Spleen (tissue), 7 donors: ENCODE data around the gene TRMT1.

Experiments
- POLR2AphosphoS5 ChIP-seq, 3 donors: sonication (generic); formaldehyde crosslinking; IDR thresholded peaks; one replicate each; pipeline ENCODE4 v1.5.1; 2017; ENCODE audit warnings: antibody characterized with exemption in 3 of 3
- TF ChIP-seq, protein P1 (sequence below), 11 experiments: fragments of 200-600 bp in 7 of 11; fragments of 450-650 bp in 4 of 11; sonication (generic) in 4 of 11; IDR thresholded peaks in 8 of 11; conservative IDR thresholded peaks in 3 of 11; 1 replicate in 7 of 11; 2 replicates in 4 of 11; pipeline versions ENCODE4 v1.4.0 to v1.8.0; 2016 to 2021; ENCODE audit warnings: antibody characterized with exemption in 11 of 11, inconsistent platforms in 4 of 11, mild to moderate bottlenecking in 1 of 11
- donor health status: DM: no; HTN: no; CAD: no; lungs with moderate emphysema.
- donor health status: DM: no; HTN: no; CAD: no.
- donor health status: DM: no; HTN: no; CAD: no.

DNA sequence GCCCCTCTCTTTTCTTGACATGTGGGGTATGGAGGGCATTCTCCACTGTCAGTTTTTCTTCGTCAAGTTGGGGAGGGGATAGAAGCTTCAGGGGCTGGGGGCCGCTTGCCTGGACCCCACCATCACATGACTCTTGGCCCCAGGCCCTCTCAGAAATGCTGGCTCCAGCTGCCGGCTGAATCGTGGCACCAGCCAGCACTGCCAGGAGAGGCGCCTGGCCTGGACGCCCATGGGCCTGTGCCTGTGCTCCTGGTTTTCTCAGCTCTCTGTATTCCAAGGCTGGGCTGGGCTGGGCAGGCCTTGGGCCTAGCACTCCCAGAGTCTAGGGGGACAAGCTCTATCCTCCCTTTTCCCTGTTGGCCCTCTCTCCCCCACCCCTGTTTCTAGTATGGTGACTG lies 52.4 kb downstream of the TRMT1 start:
- TF ChIP-seq POLR2AphosphoS5 (IDR thresholded peaks at IDR 0.05), result no peak
- TF ChIP-seq, protein P1, sequence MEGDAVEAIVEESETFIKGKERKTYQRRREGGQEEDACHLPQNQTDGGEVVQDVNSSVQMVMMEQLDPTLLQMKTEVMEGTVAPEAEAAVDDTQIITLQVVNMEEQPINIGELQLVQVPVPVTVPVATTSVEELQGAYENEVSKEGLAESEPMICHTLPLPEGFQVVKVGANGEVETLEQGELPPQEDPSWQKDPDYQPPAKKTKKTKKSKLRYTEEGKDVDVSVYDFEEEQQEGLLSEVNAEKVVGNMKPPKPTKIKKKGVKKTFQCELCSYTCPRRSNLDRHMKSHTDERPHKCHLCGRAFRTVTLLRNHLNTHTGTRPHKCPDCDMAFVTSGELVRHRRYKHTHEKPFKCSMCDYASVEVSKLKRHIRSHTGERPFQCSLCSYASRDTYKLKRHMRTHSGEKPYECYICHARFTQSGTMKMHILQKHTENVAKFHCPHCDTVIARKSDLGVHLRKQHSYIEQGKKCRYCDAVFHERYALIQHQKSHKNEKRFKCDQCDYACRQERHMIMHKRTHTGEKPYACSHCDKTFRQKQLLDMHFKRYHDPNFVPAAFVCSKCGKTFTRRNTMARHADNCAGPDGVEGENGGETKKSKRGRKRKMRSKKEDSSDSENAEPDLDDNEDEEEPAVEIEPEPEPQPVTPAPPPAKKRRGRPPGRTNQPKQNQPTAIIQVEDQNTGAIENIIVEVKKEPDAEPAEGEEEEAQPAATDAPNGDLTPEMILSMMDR (IDR thresholded peaks at IDR 0.05 in 8 of 11, conservative IDR thresholded peaks at IDR 0.05 in 3 of 11), result no peak
